ENCODE data around the gene RIMS3.

Gene RIMS3

DNA sequence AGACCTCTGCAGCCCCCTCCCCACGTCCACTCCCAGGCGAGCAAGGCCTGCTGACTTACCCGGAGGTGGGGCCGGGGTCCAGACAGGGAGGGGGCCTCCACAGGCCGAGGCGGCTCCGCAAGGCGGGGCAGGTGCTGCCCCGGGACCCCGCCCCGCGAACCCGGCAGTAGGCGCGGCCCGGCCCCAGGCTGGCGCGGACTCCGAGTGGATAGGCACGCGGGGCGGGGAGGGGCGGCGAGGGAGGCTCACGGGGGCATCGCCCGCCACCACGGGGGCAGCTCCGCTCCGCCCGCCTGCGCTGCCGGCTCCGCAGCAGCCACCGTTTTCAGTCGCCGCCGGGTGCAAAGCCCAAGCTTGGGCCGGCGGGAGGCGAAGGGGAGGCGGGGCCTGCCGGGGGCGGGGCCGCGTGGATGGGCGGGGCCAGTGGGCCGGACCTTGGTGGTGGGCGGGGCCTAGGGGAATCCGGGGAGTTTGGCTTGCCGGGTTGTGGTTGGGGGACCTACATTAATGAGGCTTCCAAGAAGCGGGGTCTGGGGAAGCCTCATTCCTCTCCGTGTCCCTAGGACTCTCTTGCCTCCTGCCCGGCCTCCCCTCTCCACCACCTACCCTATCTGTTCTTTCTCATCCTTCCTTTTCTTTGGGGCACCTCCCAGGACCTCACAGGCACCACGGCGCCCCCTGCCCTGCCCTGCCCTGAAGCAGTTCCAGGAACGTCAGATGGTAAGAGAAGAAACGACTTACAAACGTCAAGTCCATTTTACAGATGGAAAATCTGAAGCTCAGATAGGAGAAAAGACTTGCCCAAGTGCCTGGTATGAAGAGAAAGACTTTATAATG lies at the start of gene RIMS3:
TSS of gene RIMS3 (minus strand) at position 348 of the 837 bp plus-strand sequence. CDS start 23,757 bp downstream, outside the sequence.
- TF ChIP-seq ZBTB7A (IDR thresholded peaks at IDR 0.05; ENCODE audit: low read depth) = peak; percentile 63; the same call in 1 of the 2 replicates
- TF ChIP-seq EP300 (IDR thresholded peaks at IDR 0.05; ENCODE audit: borderline replicate concordance) = no peak

DNA sequence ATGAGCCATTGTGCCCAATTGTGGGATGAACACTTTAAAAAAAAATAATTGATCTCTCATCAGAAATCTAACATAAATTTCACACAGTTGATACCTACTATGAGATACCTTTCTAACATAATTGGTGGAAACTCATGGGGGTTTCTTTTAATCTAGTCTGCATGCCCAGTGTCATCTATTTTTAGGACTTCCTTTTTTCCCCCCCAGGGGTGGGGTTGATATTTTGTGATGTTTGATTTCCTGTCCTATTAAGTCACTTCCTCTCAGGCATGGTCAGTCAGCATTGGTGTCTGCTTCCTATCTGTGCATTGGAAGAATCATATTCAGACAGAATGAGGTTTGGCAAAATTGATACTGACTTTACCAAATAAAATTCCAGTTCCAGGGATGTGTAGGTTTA lies 47.5 kb upstream of the RIMS3 start:
- TF ChIP-seq, protein P1, sequence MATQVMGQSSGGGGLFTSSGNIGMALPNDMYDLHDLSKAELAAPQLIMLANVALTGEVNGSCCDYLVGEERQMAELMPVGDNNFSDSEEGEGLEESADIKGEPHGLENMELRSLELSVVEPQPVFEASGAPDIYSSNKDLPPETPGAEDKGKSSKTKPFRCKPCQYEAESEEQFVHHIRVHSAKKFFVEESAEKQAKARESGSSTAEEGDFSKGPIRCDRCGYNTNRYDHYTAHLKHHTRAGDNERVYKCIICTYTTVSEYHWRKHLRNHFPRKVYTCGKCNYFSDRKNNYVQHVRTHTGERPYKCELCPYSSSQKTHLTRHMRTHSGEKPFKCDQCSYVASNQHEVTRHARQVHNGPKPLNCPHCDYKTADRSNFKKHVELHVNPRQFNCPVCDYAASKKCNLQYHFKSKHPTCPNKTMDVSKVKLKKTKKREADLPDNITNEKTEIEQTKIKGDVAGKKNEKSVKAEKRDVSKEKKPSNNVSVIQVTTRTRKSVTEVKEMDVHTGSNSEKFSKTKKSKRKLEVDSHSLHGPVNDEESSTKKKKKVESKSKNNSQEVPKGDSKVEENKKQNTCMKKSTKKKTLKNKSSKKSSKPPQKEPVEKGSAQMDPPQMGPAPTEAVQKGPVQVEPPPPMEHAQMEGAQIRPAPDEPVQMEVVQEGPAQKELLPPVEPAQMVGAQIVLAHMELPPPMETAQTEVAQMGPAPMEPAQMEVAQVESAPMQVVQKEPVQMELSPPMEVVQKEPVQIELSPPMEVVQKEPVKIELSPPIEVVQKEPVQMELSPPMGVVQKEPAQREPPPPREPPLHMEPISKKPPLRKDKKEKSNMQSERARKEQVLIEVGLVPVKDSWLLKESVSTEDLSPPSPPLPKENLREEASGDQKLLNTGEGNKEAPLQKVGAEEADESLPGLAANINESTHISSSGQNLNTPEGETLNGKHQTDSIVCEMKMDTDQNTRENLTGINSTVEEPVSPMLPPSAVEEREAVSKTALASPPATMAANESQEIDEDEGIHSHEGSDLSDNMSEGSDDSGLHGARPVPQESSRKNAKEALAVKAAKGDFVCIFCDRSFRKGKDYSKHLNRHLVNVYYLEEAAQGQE (IDR thresholded peaks at IDR 0.05; ENCODE audit: low read depth) = no peak
- TF ChIP-seq TCF12 (IDR thresholded peaks at IDR 0.05; ENCODE audit: low read depth) = no peak
- TF ChIP-seq EP300 (IDR thresholded peaks at IDR 0.05; ENCODE audit: borderline replicate concordance) = no peak

DNA sequence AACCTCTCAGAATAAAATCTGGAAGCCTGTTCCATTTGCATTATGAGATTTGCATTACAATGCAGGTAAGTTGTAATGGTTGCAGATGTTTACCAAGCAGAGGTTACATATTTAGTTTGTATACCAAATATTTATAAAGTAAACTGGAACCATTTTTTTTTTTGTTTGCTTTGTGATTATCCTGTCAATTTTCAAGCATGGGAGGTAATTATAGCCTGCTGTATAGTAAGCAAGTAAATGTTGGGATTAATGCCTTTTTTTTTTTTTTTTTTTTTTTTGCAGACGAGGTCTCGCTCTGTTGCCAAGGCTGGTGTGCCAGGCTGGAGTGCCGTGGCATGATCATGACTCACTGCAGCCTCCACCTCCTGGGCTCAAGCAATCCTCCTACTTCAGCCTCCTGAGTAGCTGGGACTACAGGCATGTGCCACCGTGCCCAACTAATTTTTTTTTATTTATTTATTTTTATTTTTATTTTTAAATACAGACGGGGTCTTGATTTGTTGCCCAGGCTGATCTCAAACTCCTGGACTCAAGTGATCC lies 47.0 kb upstream of the RIMS3 start:
- TF ChIP-seq CREB1 (IDR thresholded peaks at IDR 0.05; ENCODE audit: low read depth) (no peak), TCF12 (IDR thresholded peaks at IDR 0.05; ENCODE audit: low read depth) (no peak), EP300 (IDR thresholded peaks at IDR 0.05; ENCODE audit: borderline replicate concordance) (no peak), NFIC (IDR thresholded peaks at IDR 0.05) (no peak), TAF1 (IDR thresholded peaks at IDR 0.05; ENCODE audit: low read depth) (no peak)
- TF ChIP-seq, protein P1 (IDR thresholded peaks at IDR 0.05; ENCODE audit: low read depth) = no peak
- TF ChIP-seq, protein P2, sequence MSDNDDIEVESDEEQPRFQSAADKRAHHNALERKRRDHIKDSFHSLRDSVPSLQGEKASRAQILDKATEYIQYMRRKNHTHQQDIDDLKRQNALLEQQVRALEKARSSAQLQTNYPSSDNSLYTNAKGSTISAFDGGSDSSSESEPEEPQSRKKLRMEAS (IDR thresholded peaks at IDR 0.05) = no peak

DNA sequence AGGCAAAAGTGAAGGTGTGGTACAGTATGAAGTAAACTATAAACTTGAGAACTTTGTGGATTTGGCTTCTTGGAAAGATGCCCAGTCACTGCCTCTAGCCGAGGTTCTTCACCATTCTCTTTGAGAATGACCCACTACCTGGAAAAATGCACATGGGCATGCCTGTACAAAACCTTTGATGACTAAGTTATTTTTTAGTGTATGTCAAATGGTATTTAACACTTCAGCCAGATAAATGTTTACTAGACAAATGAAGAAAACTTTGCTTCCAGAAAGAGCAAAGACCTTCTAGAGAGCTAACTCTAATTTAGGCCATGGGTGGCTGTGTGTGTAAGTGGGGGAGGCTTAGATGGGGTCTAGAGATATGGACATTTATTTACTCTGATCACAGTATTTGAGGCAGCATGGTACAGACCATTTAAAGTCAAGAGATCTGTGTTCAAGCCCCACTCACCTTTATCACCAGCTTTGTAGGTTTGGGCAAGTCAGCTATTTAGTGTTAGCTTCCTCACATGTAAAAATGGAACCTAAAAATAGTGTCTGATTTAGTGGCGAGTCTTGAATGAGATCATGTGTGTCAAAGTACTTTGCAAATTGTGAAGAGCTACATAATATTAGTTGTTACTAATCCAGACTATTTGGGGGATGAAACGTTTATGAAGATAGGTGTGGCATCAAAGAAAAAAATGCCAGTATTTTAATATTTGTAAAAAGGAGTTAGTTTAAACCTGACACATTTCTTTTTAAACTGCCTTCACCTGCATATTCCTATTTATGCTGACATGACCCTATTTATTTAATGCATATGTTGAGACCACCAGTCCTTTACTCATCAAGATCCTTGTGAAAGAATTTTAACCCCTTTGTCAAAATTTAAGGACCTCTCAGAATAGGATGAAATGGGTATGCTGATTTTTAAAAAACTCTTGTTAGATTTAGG lies 46.3 kb upstream of the RIMS3 start:
- TF ChIP-seq TEAD4 (IDR thresholded peaks at IDR 0.05) (peak; percentile 67), NFIC (IDR thresholded peaks at IDR 0.05) (peak; percentile 78), CEBPB (IDR thresholded peaks at IDR 0.05) (no peak)

GRCh38 chr1:40710581-40711315 lies 45.3 kb upstream of the RIMS3 start:
- TF ChIP-seq EP300 (IDR thresholded peaks at IDR 0.05; ENCODE audit: borderline replicate concordance) (no peak), TAF1 (IDR thresholded peaks at IDR 0.05; ENCODE audit: low read depth) (no peak)

GRCh38 chr1:40709802-40710278 lies 44.4 kb upstream of the RIMS3 start:
- TF ChIP-seq CREB1 (IDR thresholded peaks at IDR 0.05; ENCODE audit: low read depth) (no peak), TCF12 (IDR thresholded peaks at IDR 0.05; ENCODE audit: low read depth) (no peak)
- TF ChIP-seq, protein P1 (IDR thresholded peaks at IDR 0.05; ENCODE audit: low read depth) = no peak
- TF ChIP-seq, protein P3, sequence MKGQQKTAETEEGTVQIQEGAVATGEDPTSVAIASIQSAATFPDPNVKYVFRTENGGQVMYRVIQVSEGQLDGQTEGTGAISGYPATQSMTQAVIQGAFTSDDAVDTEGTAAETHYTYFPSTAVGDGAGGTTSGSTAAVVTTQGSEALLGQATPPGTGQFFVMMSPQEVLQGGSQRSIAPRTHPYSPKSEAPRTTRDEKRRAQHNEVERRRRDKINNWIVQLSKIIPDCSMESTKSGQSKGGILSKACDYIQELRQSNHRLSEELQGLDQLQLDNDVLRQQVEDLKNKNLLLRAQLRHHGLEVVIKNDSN (IDR thresholded peaks at IDR 0.05) = no peak

Measured in Ishikawa (cell line).